22Rv1 (cell line): Measurements from ENCODE around the gene HLA-DQB1.

Experiments
- CTCF ChIP-seq: fragments of 450-650 bp; IDR thresholded peaks from 2 replicates; pipeline ENCODE4 v1.5.1; 2017; ENCODE audit warnings: mild to moderate bottlenecking
- ZFX ChIP-seq: fragments of 450-650 bp; IDR thresholded peaks from 2 replicates; pipeline ENCODE4 v1.6.1; 2017; ENCODE audit warnings: antibody characterized with exemption, borderline replicate concordance

GRCh38 chr6:32623693-32624092, 42.8 kb downstream of the HLA-DQB1 start:
- TF ChIP-seq CTCF (no peak), ZFX (no peak)
